PC-3 (cell line): ENCODE data around the gene OR51G1. TPM values are rescaled to one million over a fixed set of nuclear protein-coding genes. Genes with fewer than 3 reads are reported as not detected.

Experiments
- ATAC-seq: fragments of 200-7000 bp; cut with Tn5 transposase; 2 replicates; pipeline ENCODE4 v1.9.1; 2020; ENCODE audit warnings: mild to moderate bottlenecking, moderate library complexity
- Bru-seq: library from RNA; stranded (reverse); fragments of 400-500 nt; gene quantifications from one replicate; lab custom pipeline; 2021; lab: Mats Ljungman, UMichigan
- BruChase-seq, 2 experiments: library from RNA; stranded (reverse); fragments of 400-500 nt; gene quantifications; one replicate each; lab custom pipeline; 2021; lab: Mats Ljungman, UMichigan
- BruUV-seq: library from RNA; stranded (reverse); fragments of 400-500 nt; replicated peaks from 2 replicates; lab custom pipeline; 2021; lab: Mats Ljungman, UMichigan
- CTCF ChIA-PET: fragments of 300-600 bp; sonication (Branson Sonifier 250); formaldehyde crosslinking; loops from one replicate; lab custom pipeline; 2022; ENCODE audit warnings: antibody characterized with exemption; lab: Charles Lee
- POLR2A ChIA-PET: fragments of 300-600 bp; sonication (Branson Sonifier 250); formaldehyde crosslinking; loops from one replicate; lab custom pipeline; 2022; ENCODE audit warnings: antibody characterized with exemption; ENCODE audit not compliant: unreplicated experiment; lab: Charles Lee
- DNase-seq: peaks from one replicate; pipeline ENCODE4 v3.0.0-alpha.2; 2015
- H2AFZ ChIP-seq: fragments of 300-600 bp; sonication (generic); 2 replicates; pipeline ENCODE4 v1.6.0; 2016; ENCODE audit warnings: antibody characterized with exemption, low read length
- H3F3A ChIP-seq: fragments of 300-600 bp; sonication (generic); one replicate; pipeline ENCODE4 v1.6.0; 2017; ENCODE audit warnings: antibody characterized with exemption, low read length, control low read depth, mild to moderate bottlenecking; ENCODE audit not compliant: unreplicated experiment
- H3K27ac ChIP-seq: fragments of 300-600 bp; sonication (generic); 2 replicates; pipeline ENCODE4 v1.5.1; 2016; ENCODE audit warnings: mild to moderate bottlenecking, low read length
- H3K27me3 ChIP-seq: fragments of 300-600 bp; sonication (generic); 2 replicates; pipeline ENCODE4 v1.6.1; 2016; ENCODE audit warnings: low read length, mixed read lengths
- H3K36me3 ChIP-seq: fragments of 300-600 bp; sonication (generic); 2 replicates; pipeline ENCODE4 v1.6.1; 2016; ENCODE audit warnings: low read depth, mixed run types, low read length, mixed read lengths
- H3K4me1 ChIP-seq: fragments of 300-600 bp; sonication (generic); 2 replicates; pipeline ENCODE4 v1.5.1; 2016; ENCODE audit warnings: low read length; ENCODE audit not compliant: insufficient read depth
- H3K4me2 ChIP-seq: fragments of 300-600 bp; sonication (generic); 2 replicates; pipeline ENCODE4 v1.6.0; 2016; ENCODE audit warnings: low read length
- H3K4me3 ChIP-seq: fragments of 300-600 bp; sonication (generic); 2 replicates; pipeline ENCODE4 v1.5.1; 2016; ENCODE audit warnings: mild to moderate bottlenecking, low read length, mixed read lengths
- H3K79me2 ChIP-seq: fragments of 300-600 bp; sonication (generic); 2 replicates; pipeline ENCODE4 v1.6.1; 2017; ENCODE audit warnings: low read length, mixed read lengths
- H3K9ac ChIP-seq: fragments of 300-600 bp; sonication (generic); 2 replicates; pipeline ENCODE4 v1.6.0; 2016; ENCODE audit warnings: mild to moderate bottlenecking, low read length
- H3K9me2 ChIP-seq: fragments of 300-600 bp; sonication (generic); replicated peaks from 2 replicates; pipeline ENCODE4 v1.6.1; 2016; ENCODE audit warnings: mixed run types, low read length, mixed read lengths
- H3K9me3 ChIP-seq: fragments of 300-600 bp; sonication (generic); 2 replicates; pipeline ENCODE4 v1.6.1; 2016; ENCODE audit warnings: low read length, mixed read lengths
- H4K20me1 ChIP-seq: fragments of 300-600 bp; sonication (generic); 2 replicates; pipeline ENCODE4 v1.6.1; 2016; ENCODE audit warnings: low read length, mixed read lengths
- EZH2 ChIP-seq: fragments of 300-600 bp; sonication (generic); IDR thresholded peaks from one replicate; pipeline ENCODE4 v1.6.1; 2017; ENCODE audit warnings: antibody characterized with exemption, mild to moderate bottlenecking, low read length; ENCODE audit not compliant: unreplicated experiment
- EZH2phosphoT487 ChIP-seq: fragments of 300-600 bp; sonication (generic); IDR thresholded peaks from 2 replicates; pipeline ENCODE4 v1.6.1; 2018; ENCODE audit warnings: mild to moderate bottlenecking, antibody characterized with exemption, low read length, borderline replicate concordance
- intact Hi-C: fragments of 100-400 bp; cut with micrococcal nuclease; formaldehyde crosslinking; loops from 2 replicates; pipeline ENCODE4 v1.9.0; 2023
- long read RNA-seq: library from polyadenylated mRNA; unstranded; transcript quantifications from one replicate; pipeline ENCODE4 v2.0.0, GENCODE V29; 2021; ENCODE audit not compliant: unreplicated experiment
- total RNA-seq: library from RNA; depleted of rRNA; stranded (reverse); fragments of >200 nt; gene quantifications from 2 replicates; pipeline ENCODE4 v1.2.3, GENCODE V29; 2014; rRNA removed
- TF ChIP-seq, protein P1 (sequence below): fragments of 300-600 bp; sonication (generic); conservative IDR thresholded peaks from 2 replicates; pipeline ENCODE4 v1.5.1; 2017; ENCODE audit warnings: antibody characterized with exemption, low read depth, mild to moderate bottlenecking, low read length

The OR51G1 gene
- not detected in 2 replicates for total RNA-seq
- not detected for Bru-seq, nascent RNA
- BruChase-seq, experiment 1, labeled RNA remaining after a 6-hour chase = not detected
- BruChase-seq, experiment 2, labeled RNA remaining after a 2-hour chase = not detected
- long read RNA-seq = 0 reads

DNA sequence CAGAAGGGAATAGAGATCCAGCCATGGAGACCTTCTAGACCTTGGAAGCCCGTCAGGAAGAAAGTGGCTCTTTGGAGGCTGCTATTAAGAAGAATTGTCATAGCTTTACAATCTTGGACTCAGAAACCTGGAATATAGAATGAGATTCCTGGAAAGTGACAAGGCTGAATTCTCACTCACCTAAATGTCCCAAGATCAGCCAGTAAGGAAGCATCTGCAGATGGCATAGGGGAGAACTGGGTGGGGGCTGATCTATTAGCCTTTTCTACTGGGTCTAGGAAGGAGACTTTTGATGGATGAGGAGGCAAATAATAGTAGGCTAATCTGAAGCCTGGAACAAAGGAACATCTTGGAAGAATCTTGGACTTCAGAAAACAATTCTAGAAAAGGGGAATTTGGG lies at the start of gene OR51G1:
Gene OR51G1 (minus strand): TSS at position 101 of the 400 bp plus-strand sequence. CDS start 0 bp downstream, at position 101.
- Histone ChIP-seq H4K20me1 (no peaks in the 10 kb centered on the region), H3K9me2 (no peaks in the 10 kb centered on the region), H3K4me2 (no peak within 1 kb of the TSS), H3F3A (no peaks in the 10 kb centered on the region), H3K4me1 (no peaks in the 10 kb centered on the region), H3K27me3 (no peaks in the 10 kb centered on the region), H3K4me3 (no peak within 1 kb of the TSS), H3K36me3 (no peaks in the 10 kb centered on the region), H2AFZ (no peak within 1 kb of the TSS), H3K9me3 (no peaks in the 10 kb centered on the region), H3K9ac (no peak within 1 kb of the TSS), H3K79me2 (no peaks in the 10 kb centered on the region), H3K27ac (no peak within 1 kb of the TSS)
- ChIA-PET POLR2A (no interaction called here), CTCF (no interaction called here)
- intact Hi-C loops = no loop called here
- ATAC-seq (no peak), DNase-seq (no peak)
- no peak for TF ChIP-seq EZH2
- TF ChIP-seq, protein P1, sequence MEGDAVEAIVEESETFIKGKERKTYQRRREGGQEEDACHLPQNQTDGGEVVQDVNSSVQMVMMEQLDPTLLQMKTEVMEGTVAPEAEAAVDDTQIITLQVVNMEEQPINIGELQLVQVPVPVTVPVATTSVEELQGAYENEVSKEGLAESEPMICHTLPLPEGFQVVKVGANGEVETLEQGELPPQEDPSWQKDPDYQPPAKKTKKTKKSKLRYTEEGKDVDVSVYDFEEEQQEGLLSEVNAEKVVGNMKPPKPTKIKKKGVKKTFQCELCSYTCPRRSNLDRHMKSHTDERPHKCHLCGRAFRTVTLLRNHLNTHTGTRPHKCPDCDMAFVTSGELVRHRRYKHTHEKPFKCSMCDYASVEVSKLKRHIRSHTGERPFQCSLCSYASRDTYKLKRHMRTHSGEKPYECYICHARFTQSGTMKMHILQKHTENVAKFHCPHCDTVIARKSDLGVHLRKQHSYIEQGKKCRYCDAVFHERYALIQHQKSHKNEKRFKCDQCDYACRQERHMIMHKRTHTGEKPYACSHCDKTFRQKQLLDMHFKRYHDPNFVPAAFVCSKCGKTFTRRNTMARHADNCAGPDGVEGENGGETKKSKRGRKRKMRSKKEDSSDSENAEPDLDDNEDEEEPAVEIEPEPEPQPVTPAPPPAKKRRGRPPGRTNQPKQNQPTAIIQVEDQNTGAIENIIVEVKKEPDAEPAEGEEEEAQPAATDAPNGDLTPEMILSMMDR = no peak
- no peak for TF ChIP-seq EZH2phosphoT487
- no TSS peak for BruUV-seq

GRCh38 chr11:4962816-4963215 lies 38.7 kb upstream of the OR51G1 start:
- no peaks in the 10 kb centered on the region for H3K27me3 ChIP-seq
- intact Hi-C loops = no loop called here
- DNase-seq (no peak), ATAC-seq (no peak)
- H2AFZ ChIP-seq = no peak overlapping the region
- POLR2A ChIA-PET = no interaction called here
- H3K9me3 ChIP-seq = no peaks in the 10 kb centered on the region
- no peak overlapping the region for H3K4me2 ChIP-seq
- CTCF ChIA-PET = no interaction called here
- no peaks in the 10 kb centered on the region for H4K20me1 ChIP-seq
- H3K4me3 ChIP-seq = no peak overlapping the region
- no peaks in the 10 kb centered on the region for H3K4me1 ChIP-seq
- no peak overlapping the region for H3K9ac ChIP-seq
- H3K79me2 ChIP-seq = no peaks in the 10 kb centered on the region
- no TSS peak for BruUV-seq
- H3K9me2 ChIP-seq = no peaks in the 10 kb centered on the region
- no peaks in the 10 kb centered on the region for H3K36me3 ChIP-seq
- H3F3A ChIP-seq = no peaks in the 10 kb centered on the region
- no peak for TF ChIP-seq EZH2phosphoT487
- no peak overlapping the region for H3K27ac ChIP-seq

- no peak for DNase-seq
- Histone ChIP-seq H3K4me3 (no peak overlapping the region), H3K36me3 (no peaks in the 10 kb centered on the region), H3K4me1 (no peaks in the 10 kb centered on the region), H3K9ac (no peak overlapping the region), H3F3A (no peaks in the 10 kb centered on the region), H2AFZ (no peak overlapping the region), H3K9me2 (no peaks in the 10 kb centered on the region), H3K79me2 (no peaks in the 10 kb centered on the region), H4K20me1 (no peaks in the 10 kb centered on the region), H3K4me2 (no peak overlapping the region), H3K27me3 (no peaks in the 10 kb centered on the region), H3K27ac (no peak overlapping the region), H3K9me3 (no peaks in the 10 kb centered on the region)
- intact Hi-C loops = no loop called here
- ChIA-PET CTCF (no interaction called here), POLR2A (no interaction called here)
- TF ChIP-seq EZH2phosphoT487 (no peak), EZH2 (no peak)
- TF ChIP-seq, protein P1 = no peak
- no peak for ATAC-seq
- no TSS peak for BruUV-seq
Observed at GRCh38 chr11:4960877-4961276, 36.7 kb upstream of the OR51G1 start.
